GM19463 (cell line): Measurements from ENCODE around the gene UGT1A4.
"Not testable (repeated sequence)": the region's sequence is repeated elsewhere in the genome, so short reads cannot be mapped to it uniquely, and the experiment has no call there.

ENCODE experiments used
- ATAC-seq: cut with Tn5 transposase; IDR thresholded peaks from one replicate; pipeline ENCODE4 v1.9.1; 2021; ENCODE audit warnings: mild to moderate bottlenecking, moderate library complexity; ENCODE audit not compliant: unreplicated experiment

Gene UGT1A4

DNA sequence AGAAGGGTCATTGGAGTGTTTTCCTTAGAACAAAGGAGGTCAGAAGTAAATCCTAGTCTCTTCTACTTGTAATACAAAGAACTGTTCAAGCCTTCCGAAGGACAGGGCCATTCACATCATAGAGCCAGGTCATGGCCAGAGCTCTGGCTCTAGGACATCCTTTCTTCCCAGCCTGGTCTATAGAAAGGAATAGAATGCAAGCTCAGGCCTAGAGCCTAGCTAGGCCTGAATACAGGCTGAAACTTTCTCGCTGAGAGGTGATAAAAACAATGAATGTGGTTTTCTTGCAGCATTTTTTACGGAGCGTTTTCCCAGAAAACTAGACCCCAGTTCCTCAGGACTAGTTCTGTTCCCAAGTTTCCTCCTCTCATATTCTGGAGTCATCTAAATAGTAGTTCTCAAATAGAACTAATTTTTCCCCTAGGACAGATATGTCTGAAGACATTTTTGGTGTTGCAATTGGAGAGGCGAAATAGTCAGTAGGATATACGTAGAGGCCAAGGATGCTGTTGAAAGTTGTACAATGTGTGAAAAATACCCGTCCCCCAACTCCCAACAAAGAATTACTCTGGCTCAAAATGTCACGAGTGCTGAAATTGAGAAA lies 19.0 kb upstream of the UGT1A4 start:
- ATAC-seq = no peak

DNA sequence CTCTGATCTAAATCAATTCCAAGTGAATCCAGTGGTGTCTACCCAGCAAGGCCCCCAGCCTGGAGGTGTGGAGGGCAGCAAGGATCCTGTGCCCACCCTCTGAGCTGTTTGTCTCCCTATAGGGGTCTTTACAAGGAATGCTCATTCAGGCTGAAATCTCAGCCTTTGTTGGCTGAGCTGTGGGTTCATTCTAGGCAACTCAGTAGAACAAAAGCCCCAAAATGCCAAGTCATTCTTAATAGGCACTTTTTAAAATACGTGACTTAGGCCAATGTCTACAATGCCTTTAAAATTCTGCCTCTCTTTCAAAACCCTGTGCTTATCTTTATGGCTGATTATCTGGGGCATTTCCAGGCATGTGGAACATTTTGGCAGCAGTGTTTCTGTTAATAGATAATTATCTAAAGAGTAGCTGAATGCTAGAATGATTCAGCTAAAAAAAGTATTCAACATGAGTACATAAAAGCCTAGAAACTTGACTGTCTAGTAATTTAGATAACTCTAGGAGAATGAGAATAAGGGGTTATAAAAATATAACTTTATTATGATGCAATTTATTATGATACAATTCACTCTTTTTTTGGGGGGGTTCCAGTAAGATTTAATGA lies 18.4 kb upstream of the UGT1A4 start:
- ATAC-seq = no peak

DNA sequence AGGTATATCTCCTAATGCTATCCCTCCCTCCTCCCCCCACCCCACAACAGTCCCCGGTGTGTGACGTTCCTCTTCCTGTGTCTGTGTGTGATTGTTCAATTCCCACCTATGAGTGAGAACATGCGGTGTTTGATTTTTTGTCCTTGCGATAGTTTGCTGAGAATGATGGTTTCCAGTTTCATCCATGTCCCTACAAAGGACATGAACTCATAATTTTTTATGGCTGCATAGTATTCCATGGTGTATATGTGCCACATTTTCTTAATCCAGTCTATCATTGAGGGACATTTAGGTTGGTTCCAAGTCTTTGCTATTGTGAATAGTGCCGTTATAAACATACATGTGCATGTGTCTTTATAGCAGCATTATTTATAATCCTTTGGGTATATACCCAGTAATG lies 17.7 kb upstream of the UGT1A4 start:
- ATAC-seq = not testable (repeated sequence)

DNA sequence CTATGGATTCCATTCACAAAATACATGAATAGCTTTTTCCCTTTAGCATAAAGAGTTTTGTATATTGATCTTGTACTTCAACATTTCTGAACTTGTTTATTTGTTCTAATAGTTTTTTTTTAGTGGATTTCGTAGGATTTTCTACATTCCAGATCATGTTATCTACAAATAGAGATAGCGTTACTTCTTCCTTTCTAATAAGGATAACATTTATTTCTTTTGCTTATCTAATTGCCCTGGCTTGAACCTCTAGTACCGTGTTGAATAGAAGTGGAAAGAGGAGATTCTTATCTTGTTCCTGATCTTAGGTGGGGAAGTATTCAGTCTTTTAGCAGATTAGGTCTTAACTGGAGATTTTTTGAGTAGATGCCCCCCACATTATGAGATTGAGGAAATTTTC lies 16.3 kb upstream of the UGT1A4 start:
- no peak for ATAC-seq

DNA sequence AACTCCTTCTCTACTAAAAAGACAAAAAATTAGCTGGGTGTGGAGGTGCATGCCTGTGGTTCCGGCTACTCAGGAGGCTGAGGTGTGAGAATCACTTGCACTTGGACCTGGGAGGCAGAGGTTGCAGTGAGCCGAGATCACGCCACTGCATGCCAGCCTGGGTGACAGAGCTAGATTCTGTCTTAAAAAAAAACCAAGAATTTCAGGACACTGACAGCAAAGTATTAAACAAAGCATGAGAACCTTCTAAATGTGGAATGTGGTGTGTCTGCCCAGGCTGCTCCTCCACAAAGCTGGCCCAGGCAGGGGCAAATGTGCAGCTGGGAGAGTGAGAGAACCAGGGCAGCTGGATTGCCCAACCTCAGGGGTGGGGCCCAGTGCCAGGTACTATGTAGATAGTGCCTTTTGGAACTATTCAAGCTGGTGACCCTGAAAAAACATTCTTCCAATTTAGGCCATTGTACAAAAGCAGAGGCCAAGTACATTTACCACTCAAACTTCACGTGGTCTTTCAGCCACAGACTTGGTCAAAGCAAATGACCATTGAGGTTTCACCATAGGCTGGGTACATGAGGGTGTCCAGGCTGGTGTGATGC lies 12.5 kb upstream of the UGT1A4 start:
- no peak for ATAC-seq

DNA sequence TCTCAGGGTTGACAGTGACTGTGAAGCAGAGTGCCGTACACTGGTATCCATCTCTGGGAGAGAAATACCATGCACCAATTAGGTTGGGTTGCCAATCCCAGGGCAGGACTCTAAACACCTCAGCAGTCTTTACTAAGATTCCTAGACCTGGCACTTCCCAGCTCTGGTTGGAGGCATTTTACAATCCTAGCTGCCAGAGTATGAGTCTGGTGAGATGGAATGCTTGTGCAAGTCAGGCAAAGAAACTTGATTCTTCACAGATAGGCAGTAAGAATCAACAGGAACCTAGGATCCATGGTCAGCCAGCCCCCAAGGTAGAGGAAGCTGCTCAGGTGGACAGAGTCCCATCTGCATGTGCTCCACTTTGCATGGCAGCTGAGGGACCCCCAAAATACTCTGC lies 11.8 kb upstream of the UGT1A4 start:
- ATAC-seq = no peak

DNA sequence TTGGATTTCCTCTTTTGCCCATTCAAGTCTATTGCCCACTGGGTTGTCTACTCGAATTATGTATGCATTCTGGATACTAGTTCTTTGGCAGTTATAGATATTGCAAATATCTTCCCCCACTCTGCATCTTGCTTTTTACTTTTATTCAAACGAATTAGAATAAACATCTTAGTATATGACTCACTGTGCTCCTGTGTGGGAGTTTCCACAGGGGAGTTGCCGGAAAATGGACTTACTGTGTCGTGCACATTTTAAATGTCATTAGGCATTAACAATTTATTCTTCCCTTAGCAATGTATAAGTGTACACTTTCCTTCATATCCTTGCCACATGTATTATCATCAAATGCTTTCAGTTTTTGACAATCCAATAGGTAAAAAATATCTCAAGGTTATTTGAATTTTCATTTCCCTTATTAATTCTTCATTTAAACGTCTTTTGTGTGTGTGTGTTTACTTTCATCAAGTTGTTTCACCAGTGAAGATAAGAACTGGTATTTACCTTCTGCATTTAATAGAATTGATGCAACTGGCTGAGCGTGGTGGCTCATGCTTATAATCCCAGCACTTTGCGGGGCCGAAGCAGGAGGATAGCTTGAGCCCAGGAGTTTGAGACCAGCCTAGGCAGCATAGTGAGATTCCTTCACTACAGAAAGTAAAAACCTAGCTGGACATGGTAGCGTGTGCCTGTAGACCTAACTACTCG lies 10.4 kb upstream of the UGT1A4 start:
- ATAC-seq = no peak

DNA sequence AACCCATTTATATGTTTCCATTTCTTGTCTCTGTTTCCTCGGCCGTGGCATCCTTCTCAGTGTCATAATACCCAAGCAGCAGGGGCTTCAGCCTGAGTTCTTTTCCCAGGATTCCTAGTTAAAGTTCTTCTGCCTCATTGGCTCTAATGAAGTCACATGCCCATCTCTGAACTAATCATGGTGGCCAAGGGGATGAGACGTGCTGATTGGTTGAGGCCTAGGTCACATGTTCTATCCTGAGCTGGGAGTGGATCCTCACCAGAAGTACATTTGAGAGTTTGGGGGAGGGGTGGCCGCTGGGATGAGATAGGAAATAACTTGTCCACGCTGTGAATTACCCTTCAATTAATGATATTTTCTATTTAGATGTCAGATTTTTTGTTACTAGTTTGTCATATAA lies 9.6 kb upstream of the UGT1A4 start:
- ATAC-seq = no peak

DNA sequence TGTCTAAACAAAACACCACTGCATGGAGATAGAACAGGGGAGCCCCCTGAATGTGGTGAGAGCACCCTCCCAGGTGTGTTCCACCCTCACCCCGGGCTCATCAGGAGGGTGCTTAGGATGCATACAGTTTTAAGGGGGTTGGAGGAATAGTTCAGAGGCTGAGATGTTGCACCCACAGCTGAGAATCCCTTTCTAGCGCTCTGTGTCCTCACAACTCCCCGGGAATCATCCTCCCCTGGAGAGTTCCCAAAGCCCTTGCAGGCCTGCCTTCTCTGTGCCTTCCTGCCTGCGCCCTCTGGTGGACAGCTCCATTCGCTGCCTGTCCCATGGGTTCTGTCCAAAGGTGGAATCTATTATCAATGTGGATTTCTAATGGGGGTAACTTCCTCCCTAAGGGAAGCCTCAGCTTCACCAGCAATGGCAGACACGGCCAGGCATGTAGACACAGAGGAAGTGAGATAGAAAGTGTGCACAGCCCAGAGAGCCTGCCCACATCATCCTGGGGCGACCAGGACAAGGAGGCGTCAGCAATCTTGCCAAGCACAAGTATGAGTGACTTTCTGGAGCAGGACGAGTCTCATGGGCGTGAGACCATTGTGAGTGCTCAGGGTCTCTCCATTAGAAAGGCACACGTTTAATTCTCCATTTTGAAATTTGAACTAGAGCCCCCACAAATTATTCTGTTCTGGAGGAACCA lies 7.1 kb upstream of the UGT1A4 start:
- no peak for ATAC-seq

DNA sequence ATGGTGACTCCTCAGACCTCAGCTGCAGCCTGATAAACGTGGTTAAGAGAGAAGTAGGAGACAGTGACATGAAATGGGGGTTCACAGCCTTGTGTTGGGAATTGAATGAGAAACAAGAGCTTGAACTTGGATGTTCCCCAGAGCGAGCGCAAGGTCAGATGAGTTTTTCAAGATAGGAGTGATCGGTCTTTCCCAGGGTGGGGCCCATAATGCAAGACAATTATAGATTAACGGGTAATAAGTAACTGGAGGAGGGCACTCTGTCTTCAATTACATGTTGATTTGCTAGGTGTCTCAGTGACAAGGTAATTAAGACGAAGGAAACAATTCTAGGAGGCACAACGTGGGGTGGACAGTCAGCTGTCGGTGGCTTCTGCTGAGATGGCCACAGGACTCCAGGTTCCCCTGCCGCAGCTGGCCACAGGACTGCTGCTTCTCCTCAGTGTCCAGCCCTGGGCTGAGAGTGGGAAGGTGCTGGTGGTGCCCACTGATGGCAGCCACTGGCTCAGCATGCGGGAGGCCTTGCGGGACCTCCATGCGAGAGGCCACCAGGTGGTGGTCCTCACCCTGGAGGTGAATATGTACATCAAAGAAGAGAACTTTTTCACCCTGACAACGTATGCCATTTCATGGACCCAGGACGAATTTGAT lies 5.8 kb upstream of the UGT1A4 start, which contains the start of gene UGT1A5:
Gene UGT1A5 (plus strand): TSS at position 297 of the 651 bp plus-strand sequence. CDS start 85 bp downstream, at position 382.
- no peak for ATAC-seq

DNA sequence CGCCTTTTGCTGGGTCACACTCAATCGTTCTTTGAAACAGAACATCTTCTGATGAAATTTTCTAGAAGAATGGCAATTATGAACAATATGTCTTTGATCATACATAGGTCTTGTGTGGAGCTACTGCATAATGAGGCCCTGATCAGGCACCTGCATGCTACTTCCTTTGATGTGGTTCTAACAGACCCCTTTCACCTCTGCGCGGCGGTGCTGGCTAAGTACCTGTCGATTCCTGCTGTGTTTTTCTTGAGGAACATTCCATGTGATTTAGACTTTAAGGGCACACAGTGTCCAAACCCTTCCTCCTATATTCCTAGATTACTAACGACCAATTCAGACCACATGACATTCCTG lies 5.3 kb upstream of the UGT1A4 start:
- ATAC-seq = no peak

DNA sequence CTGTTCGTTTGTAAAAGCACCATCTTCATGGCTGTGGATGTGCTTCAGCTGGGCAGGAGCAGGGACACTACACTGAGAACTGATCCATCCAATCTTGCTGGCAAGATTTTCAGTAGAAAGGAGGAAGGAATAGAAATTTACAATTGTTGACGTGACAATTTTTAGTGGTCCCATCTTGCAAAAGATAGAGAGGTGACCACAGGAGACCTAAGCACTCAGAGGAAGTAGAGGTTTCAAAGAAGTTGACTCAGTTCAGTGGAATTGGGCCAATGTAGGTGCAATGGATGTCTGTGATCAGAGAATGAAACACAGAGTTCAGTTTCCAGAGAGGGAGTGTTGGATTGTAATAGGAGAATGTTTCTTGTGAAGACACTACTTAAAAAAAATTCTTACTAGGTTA lies 4.4 kb upstream of the UGT1A4 start:
- ATAC-seq = no peak

DNA sequence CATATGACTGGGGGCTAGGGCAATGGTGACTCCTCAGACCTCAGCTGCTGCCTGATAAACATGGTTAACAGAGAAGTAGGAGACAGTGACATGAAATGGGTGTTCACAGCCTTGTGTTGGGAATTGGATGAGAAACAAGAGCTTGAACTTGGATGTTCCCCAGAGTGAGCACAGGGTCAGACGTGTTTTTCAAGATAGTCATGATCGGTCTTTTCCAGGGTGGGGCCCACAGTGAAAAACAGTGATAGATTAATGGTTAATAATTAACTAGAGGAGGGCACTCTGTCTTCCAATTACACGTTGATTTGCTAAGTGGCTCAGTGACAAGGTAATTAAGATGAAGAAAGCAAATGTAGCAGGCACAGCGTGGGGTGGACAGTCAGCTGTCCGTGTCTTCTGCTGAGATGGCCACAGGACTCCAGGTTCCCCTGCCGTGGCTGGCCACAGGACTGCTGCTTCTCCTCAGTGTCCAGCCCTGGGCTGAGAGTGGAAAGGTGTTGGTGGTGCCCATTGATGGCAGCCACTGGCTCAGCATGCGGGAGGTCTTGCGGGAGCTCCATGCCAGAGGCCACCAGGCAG lies 10.3 kb downstream of the UGT1A4 start, which contains the start of gene UGT1A3:
Gene UGT1A3 (plus strand): TSS at position 320 of the 579 bp plus-strand sequence. CDS start 85 bp downstream, at position 405.
- no peak for ATAC-seq

DNA sequence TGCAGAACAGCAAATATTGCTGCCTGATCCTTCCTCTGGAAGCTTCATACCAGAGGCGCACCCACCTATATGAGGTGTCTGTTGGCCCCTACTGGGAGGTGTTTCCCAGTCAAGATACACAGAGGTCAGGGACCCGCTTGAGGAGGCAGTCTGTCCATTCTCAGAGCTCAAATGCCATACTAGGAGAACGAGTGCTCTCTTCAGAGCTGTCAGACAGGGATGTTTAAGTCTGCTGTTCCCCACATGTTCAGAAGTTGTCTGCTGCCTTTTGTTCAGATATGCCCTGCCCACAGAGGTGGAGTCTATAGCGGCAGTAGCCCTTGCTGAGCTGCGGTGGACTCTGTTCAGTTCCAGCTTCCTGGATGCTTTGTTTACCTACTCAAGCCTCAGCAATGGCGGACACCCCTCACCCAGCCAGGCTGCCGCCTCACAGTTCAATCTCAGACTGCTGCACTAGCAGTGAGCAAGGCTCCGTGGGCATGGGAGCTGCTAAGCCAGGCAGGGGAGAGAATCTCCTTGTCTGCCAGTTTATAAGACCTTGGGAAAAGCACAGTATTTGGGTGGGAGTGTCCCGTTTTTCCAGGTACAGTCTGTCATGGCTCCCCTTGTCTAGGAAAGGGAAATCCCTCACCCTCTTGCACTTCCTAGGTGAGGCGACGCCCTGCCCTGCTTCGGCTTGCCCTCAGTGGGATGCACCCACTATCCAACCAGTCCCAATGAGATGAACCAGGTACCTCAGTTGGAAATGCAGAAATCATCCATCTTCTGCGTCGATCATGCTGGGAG lies 18.5 kb downstream of the UGT1A4 start:
- ATAC-seq = not testable (repeated sequence)

DNA sequence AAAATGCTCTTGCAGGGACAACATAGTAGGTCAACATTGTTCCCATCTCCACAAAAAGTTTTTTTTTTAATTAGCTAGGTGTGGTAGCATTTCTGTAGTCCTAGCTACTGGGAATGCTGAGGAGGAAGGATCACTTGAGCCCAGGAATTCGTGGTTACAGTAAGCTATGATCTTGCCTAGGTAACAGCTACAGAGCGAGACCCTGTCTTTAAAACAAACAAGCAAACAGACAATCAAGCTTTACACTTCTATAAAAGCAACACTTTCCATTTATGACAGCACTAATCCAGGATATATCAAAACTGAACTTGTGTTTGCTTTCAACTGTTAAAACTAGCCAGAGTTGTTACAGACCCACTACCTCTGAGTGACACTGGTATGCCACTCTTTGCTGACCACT lies 22.3 kb downstream of the UGT1A4 start:
- ATAC-seq = no peak

DNA sequence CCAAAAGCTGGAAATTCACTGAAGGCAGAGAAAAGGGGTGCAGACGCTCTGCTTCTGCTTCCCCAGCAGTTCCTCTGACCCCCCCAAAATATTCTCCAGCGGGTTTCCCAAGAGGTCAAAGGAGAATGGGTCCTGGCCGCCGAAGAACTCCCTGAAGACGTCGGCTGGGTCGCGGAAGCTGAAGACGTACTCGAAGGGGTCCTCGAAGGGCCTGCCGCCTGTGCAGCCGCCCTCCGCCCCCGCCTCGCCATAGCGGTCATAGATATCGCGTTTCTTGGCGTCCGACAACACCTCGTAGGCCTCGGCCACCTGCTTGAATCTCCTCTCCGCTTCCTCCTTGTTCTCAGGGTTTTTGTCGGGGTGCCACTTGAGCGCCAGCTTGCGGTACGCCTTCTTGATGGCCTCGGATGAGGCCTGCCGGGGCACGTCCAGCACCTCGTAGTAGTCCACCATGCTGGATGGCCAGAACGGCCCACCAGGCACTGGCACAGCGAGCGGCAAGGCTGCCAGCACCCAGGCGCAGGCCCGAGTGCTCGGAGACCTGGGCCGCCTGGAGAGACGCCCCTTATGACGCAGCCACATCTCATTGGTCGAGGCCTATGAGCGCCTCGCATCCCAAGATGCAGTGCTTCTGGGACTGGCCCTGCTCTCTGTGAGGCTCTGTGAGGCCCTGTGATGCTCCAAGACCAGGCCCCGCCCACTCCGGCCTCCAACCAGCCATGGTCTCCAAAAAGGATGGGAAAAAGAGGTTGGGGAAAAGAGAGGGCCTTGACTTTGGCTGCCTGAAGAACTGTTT lies 25.1 kb downstream of the UGT1A4 start:
- no peak for ATAC-seq

DNA sequence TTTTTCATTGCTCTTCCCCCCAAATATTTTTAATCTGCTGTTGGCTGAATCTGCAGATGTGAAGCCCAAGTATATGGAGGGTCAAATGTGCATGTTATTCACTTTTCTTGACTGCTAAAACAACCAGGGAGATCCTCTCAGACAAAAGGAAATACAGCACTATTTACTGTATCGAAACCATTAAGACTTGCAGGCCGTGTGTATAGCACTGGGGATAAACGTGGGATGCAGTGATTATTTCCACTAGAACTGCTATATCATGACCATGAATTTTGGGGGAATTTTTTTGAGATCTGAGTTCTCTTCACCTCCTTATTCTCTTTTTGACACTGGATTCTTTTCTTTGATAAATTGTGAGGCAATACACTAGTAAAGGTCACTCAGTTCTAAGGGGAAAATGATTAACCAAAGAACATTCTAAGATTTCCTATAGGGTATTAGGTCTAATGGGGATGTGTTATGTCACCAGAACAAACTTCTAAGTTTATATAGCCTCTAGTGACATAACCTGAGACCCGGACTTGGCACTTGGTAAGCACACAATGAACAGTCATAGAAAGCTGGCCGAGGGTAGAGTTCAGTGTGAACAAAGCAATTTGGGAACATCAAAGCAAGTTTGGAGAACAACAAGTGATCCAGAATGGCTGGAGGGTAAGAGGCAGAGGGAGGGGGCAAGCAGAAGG lies 26.7 kb downstream of the UGT1A4 start:
- no peak for ATAC-seq

DNA sequence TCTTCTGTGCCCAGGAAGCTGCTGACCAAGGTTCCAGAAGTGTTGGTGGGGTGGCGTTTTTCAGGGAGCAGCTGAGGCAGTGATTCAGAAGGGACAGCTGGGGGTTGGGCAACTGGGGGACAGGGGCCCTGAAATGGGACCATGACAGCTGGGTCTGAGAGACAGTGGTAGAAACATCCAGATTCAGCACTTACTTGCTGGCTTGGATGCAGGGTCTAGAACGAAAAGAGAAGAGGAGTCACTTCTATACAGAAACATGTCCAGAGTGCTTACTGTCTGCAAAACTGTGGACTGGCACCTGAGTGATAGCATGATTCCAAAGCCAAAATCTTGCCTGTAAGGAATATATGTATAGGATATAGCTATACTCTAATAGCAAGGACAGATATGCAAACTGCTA lies 27.3 kb downstream of the UGT1A4 start:
- not testable (repeated sequence) for ATAC-seq
